ENCODE data around the gene NPNT.

The NPNT gene

GRCh38 chr4:105970371-105970770, 75.1 kb downstream of the NPNT start:
- no peak for DNase-seq (ENCODE audit: low read depth)

GRCh38 chr4:105971036-105971435, 75.8 kb downstream of the NPNT start:
- no peak for DNase-seq (ENCODE audit: low read depth)

GRCh38 chr4:105972946-105973621, 77.8 kb downstream of the NPNT start:
- DNase-seq (ENCODE audit: low read depth), result no peak

- DNase-seq (ENCODE audit: low read depth), result no peak
Observed at GRCh38 chr4:105976915-105977314, 81.6 kb downstream of the NPNT start.

- DNase-seq (ENCODE audit: low read depth), result no peak
Observed at GRCh38 chr4:105978684-105979296, 83.5 kb downstream of the NPNT start.

- DNase-seq (ENCODE audit: low read depth), result no peak
Observed at GRCh38 chr4:105979506-105979905, 84.2 kb downstream of the NPNT start.

- DNase-seq (ENCODE audit: low read depth), result no peak
Observed at GRCh38 chr4:105988671-105989070, 93.4 kb downstream of the NPNT start.

- DNase-seq (ENCODE audit: low read depth), result no peak
Observed at GRCh38 chr4:105989485-105990242, 94.4 kb downstream of the NPNT start.

GRCh38 chr4:105990933-105991332, 95.7 kb downstream of the NPNT start:
- no peak for DNase-seq (ENCODE audit: low read depth)

GRCh38 chr4:105991726-105992125, 96.5 kb downstream of the NPNT start:
- DNase-seq (ENCODE audit: low read depth), result no peak

GRCh38 chr4:105992641-105993305, 97.5 kb downstream of the NPNT start:
- no peak for DNase-seq (ENCODE audit: low read depth)

- DNase-seq (ENCODE audit: low read depth), result no peak
Observed at GRCh38 chr4:105994061-105994460, 98.8 kb downstream of the NPNT start.

- DNase-seq (ENCODE audit: low read depth), result no peak
Observed at GRCh38 chr4:105994841-105995501, 99.7 kb downstream of the NPNT start.

GRCh38 chr4:105996845-105997244, 101.6 kb downstream of the NPNT start:
- no peak for DNase-seq (ENCODE audit: low read depth)

- no peak for DNase-seq (ENCODE audit: low read depth)
Observed at GRCh38 chr4:105998171-105999063, 103.1 kb downstream of the NPNT start.

GRCh38 chr4:106002994-106003393, 107.7 kb downstream of the NPNT start:
- no peak for DNase-seq (ENCODE audit: low read depth)

GRCh38 chr4:106010761-106011160, 115.5 kb downstream of the NPNT start:
- no peak for DNase-seq (ENCODE audit: low read depth)

- DNase-seq (ENCODE audit: low read depth), result no peak
Observed at GRCh38 chr4:106011387-106011786, 116.1 kb downstream of the NPNT start.

- no peak for DNase-seq (ENCODE audit: low read depth)
Observed at GRCh38 chr4:106017975-106018374, 122.7 kb downstream of the NPNT start.

- no peak for DNase-seq (ENCODE audit: low read depth)
Observed at GRCh38 chr4:106019771-106020170, 124.5 kb downstream of the NPNT start.
